GM21825 (cell line): ENCODE results near the gene SPG11.
"Not testable (repeated sequence)": the region's sequence is repeated elsewhere in the genome, so short reads cannot be mapped to it uniquely, and the experiment has no call there.

Source experiments
- ATAC-seq: cut with Tn5 transposase; IDR thresholded peaks from one replicate; pipeline ENCODE4 v1.9.1; 2021; ENCODE audit warnings: mild to moderate bottlenecking, moderate library complexity; ENCODE audit not compliant: unreplicated experiment

SPG11 gene

DNA sequence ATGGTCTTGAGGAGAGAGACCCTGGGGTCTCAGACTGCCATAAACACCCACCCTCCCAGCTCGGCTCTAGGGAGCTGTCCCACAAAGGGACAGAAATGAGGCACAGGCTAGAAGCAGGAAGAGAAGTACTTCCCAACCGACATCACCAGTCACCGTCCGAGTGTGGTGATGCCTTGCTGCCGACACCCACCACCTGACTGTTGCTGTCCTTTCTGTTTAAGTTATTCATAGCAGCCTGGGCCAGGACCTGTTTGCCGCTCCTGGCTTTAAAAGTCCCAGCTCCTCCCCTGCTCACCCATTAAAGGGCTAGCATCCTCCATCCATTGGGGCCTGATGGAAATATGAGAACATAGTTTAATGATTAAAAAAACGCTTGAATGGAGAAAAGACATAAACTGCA lies 13.2 kb upstream of the SPG11 start:
- no peak for ATAC-seq

- ATAC-seq = no peak
Measured at GRCh38 chr15:44675911-44676310, 12.4 kb upstream of the SPG11 start.

GRCh38 chr15:44673639-44674038 lies 10.2 kb upstream of the SPG11 start:
- no peak for ATAC-seq

- no peak for ATAC-seq
Measured at GRCh38 chr15:44670087-44670950, 6.9 kb upstream of the SPG11 start.

DNA sequence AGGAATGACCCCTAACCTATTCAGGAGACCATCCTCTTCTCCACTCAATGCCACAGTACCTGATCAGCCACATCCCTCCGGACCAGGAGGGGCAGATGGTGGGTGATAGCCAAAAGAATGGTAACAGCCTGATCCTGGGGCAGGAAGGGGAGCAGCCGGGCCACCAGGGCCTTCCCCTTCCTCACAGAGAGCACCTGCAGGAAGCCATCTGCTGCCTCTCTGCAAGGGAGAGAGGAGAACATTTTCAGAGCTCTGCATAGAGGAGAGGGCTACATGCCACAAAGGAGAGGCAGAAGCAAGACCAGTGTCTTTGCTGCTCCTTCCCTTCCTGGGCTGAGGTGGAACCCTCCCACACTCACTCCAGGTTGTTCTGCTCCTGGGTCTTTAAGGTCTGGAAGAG lies 5.5 kb upstream of the SPG11 start:
- ATAC-seq = no peak

GRCh38 chr15:44667039-44667360 lies 3.5 kb upstream of the SPG11 start:
- ATAC-seq = no peak

DNA sequence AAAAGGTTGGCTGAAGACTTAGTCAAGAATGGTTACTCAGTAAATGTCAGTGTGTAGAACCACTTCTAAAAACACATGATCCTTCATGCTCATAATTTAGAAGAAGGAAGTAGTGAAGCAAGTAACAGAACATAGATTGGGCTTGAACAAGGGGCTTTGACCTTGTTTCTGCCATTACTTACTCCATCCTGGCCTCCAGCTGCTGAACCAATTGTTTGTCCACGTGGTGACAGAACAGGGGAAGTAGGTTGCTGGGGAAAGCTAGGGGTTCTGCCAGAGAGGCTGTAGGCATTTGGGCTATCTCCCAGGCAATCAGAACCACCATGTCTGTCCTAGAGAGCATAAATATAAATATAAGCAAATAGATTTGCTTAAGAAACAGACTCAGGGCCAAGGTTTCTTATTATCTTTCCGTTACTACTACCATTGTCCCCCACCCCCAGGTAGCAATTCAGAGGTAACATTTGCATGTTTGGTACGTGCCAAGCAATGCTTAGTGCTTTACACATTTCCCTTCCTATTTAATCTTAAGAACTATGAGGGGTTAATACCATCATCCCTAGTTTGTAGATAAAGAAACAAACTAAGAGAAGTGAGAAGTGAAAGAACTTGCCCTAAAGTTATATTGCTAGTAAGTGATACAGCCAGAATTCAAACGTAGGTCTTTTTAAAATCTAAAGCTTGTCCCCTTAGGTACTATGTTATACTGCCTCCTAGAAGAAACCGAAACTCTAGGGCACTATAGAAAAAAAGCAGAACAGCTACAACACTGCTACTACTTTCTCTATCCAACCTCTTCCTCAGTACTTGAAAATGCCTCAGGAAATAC lies 3.0 kb upstream of the SPG11 start:
- ATAC-seq = no peak

DNA sequence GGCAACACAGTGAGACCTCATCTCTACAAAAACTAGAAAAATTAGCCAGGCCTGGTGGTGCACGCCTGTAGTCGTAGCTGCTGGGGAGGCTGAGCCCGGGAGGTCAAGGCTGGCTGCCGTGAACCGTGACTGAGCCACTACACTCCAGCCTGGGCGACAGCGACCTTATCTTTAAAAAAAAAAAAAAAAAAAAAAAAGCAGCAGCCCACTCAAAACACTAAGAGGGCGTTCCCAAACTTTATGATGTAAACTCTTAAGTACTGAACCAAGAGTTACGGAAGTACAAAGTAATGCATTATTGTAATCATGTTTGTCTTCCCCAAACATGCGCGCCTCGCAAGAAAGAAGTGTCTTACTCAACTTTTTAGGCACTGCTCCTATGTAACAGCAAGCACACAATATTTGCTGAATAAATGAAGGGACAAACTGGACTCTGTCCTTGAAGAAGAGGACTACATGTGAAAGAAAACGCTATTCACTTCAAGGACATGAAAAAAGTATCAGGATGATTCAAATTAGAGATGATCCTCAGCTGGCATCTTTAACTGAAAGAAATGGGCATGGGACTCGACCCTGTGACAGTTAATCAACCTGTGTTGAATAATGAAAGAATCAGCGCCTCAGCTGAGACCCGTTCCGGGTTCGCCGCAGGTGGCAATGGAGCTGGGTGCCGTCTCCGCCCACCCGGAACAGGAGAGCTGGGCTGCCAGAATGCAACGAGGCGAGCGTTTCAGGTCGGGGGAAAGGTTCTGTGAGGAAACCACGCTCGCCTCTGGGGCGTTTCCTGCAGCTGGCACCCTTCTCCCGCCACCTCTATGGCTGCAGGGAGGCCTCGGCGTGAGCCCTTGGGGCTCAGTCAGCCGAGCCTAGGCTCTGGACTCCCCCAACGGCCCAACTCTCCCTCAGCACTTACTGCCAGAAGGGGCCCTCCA lies 718 bp downstream of the SPG11 start:
- peak; percentile 47 for ATAC-seq

DNA sequence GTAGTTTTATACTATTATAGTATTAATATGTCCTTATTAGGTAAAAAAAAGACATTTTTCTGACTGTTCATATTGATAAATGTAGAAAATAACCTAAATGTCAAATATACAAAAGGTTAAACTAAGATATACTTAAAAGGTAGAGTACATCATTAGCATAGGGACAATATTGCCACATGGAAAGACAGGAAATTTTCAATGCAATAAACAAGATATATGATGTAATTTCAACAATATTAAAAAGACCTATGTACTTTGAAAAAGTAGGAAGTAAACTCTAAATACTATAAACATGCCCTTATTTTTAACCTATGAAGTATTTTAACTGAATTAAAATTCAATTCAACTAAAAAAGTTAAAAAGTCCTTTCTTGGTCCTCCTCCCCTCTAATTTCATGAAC lies 1.9 kb downstream of the SPG11 start:
- ATAC-seq = no peak

GRCh38 chr15:44659056-44659455 lies 4.4 kb downstream of the SPG11 start:
- no peak for ATAC-seq

DNA sequence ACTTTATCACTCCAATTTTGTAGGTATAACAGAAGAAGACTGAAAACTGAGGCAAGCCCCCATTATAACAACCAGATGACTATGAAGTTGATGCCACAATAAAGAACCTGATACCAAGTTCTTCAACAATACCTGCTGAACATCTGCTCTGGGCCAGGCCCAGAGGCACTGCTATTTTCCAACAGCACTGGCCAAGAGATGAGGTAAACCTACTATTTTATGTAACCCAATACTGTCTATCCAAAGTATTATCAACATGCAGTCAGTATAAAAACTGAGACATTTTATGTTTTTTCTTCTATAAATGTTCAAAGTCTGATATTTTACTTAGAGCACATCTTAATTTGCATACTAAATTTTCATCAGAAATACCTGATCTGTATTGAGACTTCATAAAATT lies 6.1 kb downstream of the SPG11 start:
- ATAC-seq = no peak

DNA sequence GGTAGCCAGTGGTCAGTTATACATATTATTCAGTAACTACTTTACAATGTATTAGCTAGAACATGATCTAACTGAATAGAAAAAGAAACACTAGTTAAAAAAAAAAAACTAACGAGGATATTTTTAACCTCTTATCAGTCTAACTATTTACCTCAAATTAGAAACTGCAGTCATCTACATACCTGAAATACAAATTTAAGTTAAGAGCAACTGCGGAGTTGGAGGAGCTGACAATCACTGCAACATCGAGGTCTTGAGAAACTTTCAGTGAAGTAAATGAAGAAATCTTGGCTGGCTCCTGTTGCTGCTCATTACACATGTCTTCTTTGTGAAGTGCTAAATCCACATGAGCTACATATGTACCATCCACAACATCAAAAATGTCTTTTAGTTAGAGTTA lies 6.5 kb downstream of the SPG11 start:
- no peak for ATAC-seq

DNA sequence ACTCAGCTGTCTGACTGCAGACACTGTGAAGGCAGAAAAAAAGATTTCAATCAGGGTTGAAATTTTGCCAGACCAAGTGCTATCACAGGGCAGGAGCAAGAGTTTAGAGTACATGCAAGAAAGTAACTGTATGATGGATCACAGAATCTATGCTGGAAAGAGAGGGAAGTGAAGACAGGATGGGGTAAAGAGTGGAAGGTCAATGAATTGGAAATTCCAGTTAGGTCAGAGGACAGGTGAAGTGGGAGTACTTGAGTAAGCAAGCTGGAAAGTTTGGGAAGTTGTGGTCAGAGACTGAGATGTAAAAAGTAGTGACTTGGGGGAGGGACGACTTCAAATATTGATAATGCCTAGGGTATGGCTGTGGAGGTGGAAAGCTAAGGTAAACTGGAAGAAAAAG lies 7.2 kb downstream of the SPG11 start:
- ATAC-seq = no peak

DNA sequence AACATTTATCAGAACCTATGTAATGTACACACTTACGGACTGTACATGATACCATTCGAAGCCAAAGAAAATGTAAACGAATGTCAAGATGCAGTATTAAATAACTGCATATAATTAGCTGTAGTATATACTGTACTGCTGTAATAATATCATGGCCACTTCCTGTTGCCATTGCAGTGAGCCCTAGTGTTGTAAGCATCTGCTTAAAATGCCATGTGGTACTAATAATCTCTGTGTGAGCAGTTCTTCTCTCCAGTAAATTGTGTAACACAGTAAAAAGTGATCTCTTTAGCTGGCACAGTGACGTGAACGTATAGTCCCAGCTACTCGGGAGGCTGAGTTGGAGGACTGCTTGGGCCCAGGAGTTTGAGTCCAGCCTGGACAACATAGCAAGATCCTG lies 8.6 kb downstream of the SPG11 start:
- ATAC-seq = no peak

DNA sequence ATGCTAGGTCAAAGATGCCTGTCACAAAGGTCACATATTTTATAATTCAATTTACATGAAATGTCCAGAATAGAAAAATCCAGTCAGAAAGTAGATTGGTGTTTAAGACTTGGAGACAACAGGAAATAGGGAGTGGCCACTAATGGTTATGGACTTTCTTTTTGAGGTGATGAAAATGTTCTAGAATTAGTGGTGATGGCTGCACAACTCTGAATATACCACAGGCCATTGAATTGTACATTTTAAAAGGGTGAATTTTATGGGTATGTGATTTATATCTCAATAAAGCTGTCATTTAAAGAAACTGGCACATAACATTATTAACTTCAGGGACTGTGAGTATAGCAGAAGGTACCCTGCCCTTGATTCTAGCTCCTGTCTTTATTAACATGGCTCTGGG lies 15.8 kb downstream of the SPG11 start:
- no peak for ATAC-seq

GRCh38 chr15:44647036-44647435 lies 16.4 kb downstream of the SPG11 start:
- ATAC-seq = no peak

- ATAC-seq = no peak
Measured at GRCh38 chr15:44646460-44646859, 17.0 kb downstream of the SPG11 start.

GRCh38 chr15:44641651-44642050 lies 21.8 kb downstream of the SPG11 start:
- no peak for ATAC-seq

DNA sequence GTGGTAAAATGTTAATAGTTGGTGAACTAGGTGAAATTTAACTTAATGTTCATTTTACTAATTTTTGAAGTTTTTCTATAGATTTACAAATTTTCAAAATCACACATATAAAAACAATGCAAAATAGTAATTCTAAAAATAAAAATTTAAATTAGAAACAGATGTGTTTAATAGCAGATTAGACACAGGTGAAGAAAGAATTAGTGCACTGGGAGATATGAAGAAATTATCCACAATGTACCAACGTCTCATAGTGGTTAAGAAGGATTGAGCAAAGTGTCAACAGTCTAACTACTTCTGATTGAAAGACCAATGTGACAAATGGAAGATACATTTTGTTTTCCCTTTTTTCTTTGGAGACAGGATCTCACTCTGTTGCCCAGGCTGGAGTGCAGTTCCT lies 26.5 kb downstream of the SPG11 start:
- no peak for ATAC-seq

GRCh38 chr15:44633603-44634002 lies 29.9 kb downstream of the SPG11 start:
- no peak for ATAC-seq

- ATAC-seq = not testable (repeated sequence)
Measured at GRCh38 chr15:44625286-44625685, 38.2 kb downstream of the SPG11 start.
